Placental pericyte (primary cell): ENCODE data around the gene SERPINB10. TPM values are rescaled to one million over a fixed set of nuclear protein-coding genes. Genes with fewer than 3 reads are reported as not detected.

ENCODE experiments used
- total RNA-seq: library from RNA; depleted of rRNA; stranded (reverse); fragments of >200 nt; gene quantifications from 2 replicates; pipeline ENCODE4 v1.2.3, GENCODE V29; 2012

SERPINB10 gene
- total RNA-seq: 0.57 and 1.1 TPM in 2 replicates

GRCh38 chr18:63907664-63908063 lies at the start of gene SERPINB10:
TSS of gene SERPINB10 (plus strand) at chr18:63907958. CDS start at chr18:63915511, 7,553 bp downstream.

DNA sequence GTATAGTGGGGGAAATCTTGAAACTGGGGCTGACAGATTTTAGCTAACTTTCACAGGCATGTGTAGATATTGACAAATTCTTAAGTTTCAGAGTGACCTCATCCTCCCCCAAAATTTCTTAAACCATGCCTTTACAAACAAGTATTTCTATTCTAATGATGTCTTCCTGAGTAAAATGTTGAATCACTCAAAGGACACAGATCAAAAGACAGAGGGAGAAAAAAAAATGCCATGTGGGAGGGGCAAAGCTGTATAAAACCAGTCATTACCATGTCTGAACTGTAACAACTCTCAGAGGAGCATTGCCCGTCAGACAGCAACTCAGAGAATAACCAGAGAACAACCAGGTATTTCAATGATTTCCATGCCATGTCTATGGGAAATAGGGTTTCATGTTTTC lies 20.3 kb upstream of the SERPINB10 start, which contains the start of gene SERPINB2:
Gene SERPINB2 (plus strand): TSS at position 282 of the 400 bp plus-strand sequence. CDS start 3,740 bp downstream, outside the sequence.

DNA sequence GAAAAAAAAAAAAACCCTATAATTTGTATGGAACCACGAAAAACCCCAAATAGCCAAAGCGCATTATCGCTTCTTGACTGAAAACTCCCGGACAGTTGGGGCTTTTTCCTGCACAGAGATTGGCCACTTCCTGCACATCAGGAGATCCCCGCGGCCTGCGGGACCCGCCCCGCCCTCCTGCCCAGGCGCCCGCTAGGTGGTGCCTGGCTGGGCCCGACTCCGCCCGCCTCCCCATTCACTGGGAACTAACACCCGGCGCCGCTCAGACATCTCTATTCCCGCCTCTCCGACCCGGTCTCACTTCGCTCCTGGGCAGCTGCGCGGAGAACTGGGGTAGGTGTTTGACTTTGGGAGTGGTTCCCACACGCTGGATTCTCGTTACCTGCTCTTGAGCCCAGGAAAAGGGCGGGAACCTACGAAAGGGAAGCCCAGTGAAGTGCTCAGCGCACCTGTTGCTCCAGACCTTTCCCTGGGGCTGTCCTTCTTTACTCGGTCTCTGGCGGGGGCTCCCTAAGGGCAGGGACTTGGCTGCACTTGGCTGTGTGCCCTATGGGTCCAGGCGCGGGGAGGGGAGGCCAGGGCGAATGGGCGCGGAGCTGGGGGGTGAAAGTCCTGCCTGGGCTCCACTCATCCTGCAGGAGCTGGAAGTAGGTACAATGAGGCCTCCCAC lies 41.4 kb downstream of the SERPINB10 start, which contains the start of gene HMSD:
Gene HMSD (plus strand): TSS at position 234 of the 670 bp plus-strand sequence. CDS start 4,155 bp downstream, outside the sequence.

DNA sequence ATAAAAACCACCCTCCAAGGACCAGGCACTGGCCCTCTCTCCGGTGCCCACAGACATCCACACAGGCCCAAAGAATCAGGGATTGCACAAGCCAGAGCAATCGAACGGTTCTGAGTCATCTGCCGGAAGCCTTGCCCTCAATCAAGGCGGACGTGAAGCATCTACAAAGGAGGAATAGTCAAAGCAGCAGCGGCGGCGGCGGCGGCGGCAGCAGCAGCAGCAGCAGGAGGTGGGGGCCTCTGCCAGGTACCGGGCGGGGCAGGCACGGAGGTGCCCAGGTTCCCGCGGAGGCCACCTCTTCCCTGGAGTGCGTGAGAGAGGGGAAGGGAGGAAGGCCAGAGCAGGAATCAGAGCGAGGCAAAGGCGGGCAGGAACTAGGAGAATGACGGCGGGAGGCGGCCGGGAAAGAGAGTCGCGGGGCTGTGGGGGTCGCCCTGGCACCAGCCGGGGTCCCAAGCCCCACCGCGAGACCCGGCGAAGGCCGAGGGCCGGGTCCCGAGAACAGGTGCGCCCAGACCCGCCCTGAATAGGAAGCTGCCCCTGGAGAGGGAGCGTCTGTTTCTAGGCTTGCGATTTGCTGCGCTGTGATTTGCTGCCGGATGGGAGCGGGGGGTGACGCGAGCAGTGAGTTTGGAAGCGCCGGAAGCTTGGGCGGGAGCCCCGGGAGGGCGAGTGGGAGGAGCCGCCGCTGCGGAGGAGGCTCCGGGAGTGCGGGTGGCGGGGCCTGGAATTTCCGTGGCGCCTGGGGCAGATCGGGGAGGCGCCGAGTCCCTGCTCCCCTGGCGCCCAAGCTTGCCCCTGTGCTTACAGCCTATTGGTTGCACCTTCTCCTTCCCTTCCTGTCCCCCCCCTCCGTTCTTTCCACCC lies 62.4 kb downstream of the SERPINB10 start, which contains the start of gene SERPINB8:
Gene SERPINB8 (plus strand): TSS at position 140 of the 867 bp plus-strand sequence. CDS start 8,228 bp downstream, outside the sequence.

Other genes starting within 250 kb of the SERPINB10 start
- gene SERPINB3, start 246.1 kb upstream of the SERPINB10 start, total RNA-seq: not detected in 2 replicates
- gene SERPINB11, start 205.0 kb upstream of the SERPINB10 start, total RNA-seq: not detected in 2 replicates
- gene SERPINB7, start 132.5 kb upstream of the SERPINB10 start, total RNA-seq: 1.5 and 33.6 TPM in 2 replicates
- gene SERPINB2, start 20.3 kb upstream of the SERPINB10 start, total RNA-seq: 211 and 212 TPM in 2 replicates
- 0.44 and 0.57 TPM in 2 replicates for gene HMSD, start 41.3 kb downstream of the SERPINB10 start, total RNA-seq
- 42.7 and 47.3 TPM in 2 replicates for gene SERPINB8, start 62.1 kb downstream of the SERPINB10 start, total RNA-seq
- not detected in 2 replicates for gene LINC00305, start 241.1 kb downstream of the SERPINB10 start, total RNA-seq